Heart left ventricle (tissue), 16 donors: Measurements from ENCODE around the gene AAMP. TPM values are rescaled to one million over a fixed set of nuclear protein-coding genes. Genes with fewer than 3 reads are reported as not detected.

ENCODE experiments used
- ATAC-seq, 4 donors: fragments of 200-7000 bp; cut with Tn5 transposase; one replicate each; pipeline ENCODE4 v1.9.1; 2020 to 2022; ENCODE audit warnings: moderate library complexity in 4 of 4, mild to moderate bottlenecking in 3 of 4, moderate number of reproducible peaks in 1 of 4
- DNase-seq, 5 donors: peaks; one replicate each; pipeline ENCODE4 v3.0.0-alpha.2; 2020
- H3K27ac ChIP-seq, 12 donors: fragments of 200-600 bp; sonication (generic) in 4 of 12; one replicate each; pipeline versions ENCODE4 v1.5.0 to v1.8.0; 2016 to 2022; ENCODE audit warnings: mild to moderate bottlenecking in 2 of 12
- H3K27me3 ChIP-seq, 9 donors: fragments of 200-600 bp; sonication (generic) in 2 of 9; one replicate each; pipeline versions ENCODE4 v1.5.1 to v1.8.0; 2016 to 2022; ENCODE audit warnings: mild to moderate bottlenecking in 3 of 9
- H3K36me3 ChIP-seq, 9 donors: fragments of 200-600 bp; sonication (generic) in 2 of 9; one replicate each; pipeline versions ENCODE4 v1.5.0 to v1.8.0; 2018 to 2022; ENCODE audit warnings: mild to moderate bottlenecking in 2 of 9
- H3K4me1 ChIP-seq, 12 donors: fragments of 200-600 bp; sonication (generic) in 4 of 12; one replicate each; pipeline versions ENCODE4 v1.5.0 to v1.8.0; 2016 to 2022; ENCODE audit warnings: mild to moderate bottlenecking in 3 of 12
- H3K4me3 ChIP-seq, 12 donors: fragments of 200-600 bp; sonication (generic) in 4 of 12; one replicate each; pipeline versions ENCODE4 v1.5.0 to v1.8.0; 2017 to 2022; ENCODE audit warnings: mild to moderate bottlenecking in 9 of 12, moderate library complexity in 4 of 12
- H3K9me3 ChIP-seq, 12 donors: fragments of 200-600 bp; sonication (generic) in 4 of 12; one replicate each; pipeline versions ENCODE4 v1.5.0 to v1.8.0; 2016 to 2022; ENCODE audit warnings: mild to moderate bottlenecking in 1 of 12
- POLR2A ChIP-seq, 2 donors: fragments of 450-650 bp; IDR thresholded peaks; one replicate each; pipeline ENCODE4 v1.6.1; 2017; ENCODE audit warnings: antibody characterized with exemption in 2 of 2, mild to moderate bottlenecking in 2 of 2, moderate library complexity in 2 of 2
- WGBS, 4 donors: extraction: QIAGEN DNeasy Blood & Tissue Kit in 2 of 4; methylation state at CpG; one replicate each; pipeline versions ENCODE4 v1.1.5 to v1.1.7; 2013 to 2018; 5-methylcytosine and 5-hydroxymethylcytosine counted together
- intact Hi-C, 10 donors: fragments of 100-400 bp; cut with DNase I; formaldehyde crosslinking; loops; one replicate each; pipeline versions ENCODE4 v1.11.1 to v1.14.2; 2022
- polyA plus RNA-seq, 2 donors: library from polyadenylated mRNA; stranded (reverse); fragments of 200-250 nt; gene quantifications; one replicate each; pipeline ENCODE4 v1.2.3, GENCODE V29; 2013
- total RNA-seq, 9 donors: library from RNA; depleted of rRNA in 2 of 9; stranded (reverse); fragments of >200 nt in 2 of 9; fragmentation: NEBNext Ultra II Directional in 3 of 9; extraction: Animal tissue kit (Norgen Biotek cat#: 25700) in 3 of 9; gene quantifications; one replicate each; pipeline versions ENCODE4 v1.1.0 to v1.2.4, GENCODE V29; 2016 to 2023
- TF ChIP-seq, protein P1 (sequence below), 12 donors: fragments of 200-600 bp; sonication (generic) in 4 of 12; IDR thresholded peaks; one replicate each; pipeline versions ENCODE4 v1.5.0 to v1.8.0; 2018 to 2022; ENCODE audit warnings: antibody characterized with exemption in 12 of 12, mild to moderate bottlenecking in 5 of 12
- donor health status: ischemic (EF 13 %, LVEDD 7.1; RV severe dilation, severe dysfunction).
- donor health status: healthy with polysubstance abuse.
- donor health status: DM: no; HTN: yes; CAD: no.
- donor health status: DM: no; HTN: no; CAD: no.
- donor health status: ischemic (EF 25% LVEDD 6.9; RV normal size, moderate dysfunction).
- donor health status: ischemic (EF 25% LVEDD 5.7; RV mildly dilated, moderate dysfunction).
- donor health status: healthy.
- donor health status: DM: yes; HTN: yes; CAD: no.
- donor health status: ischemic (EF 35%, LVEDD 5.7; RV mildly dilated, moderate dysfunction).
- donor health status: nonischemic (EF 11% LVEDD 7.7; RV severe dilation, severe dysfunction).
- donor health status: DM: yes; HTN: yes; CAD: no.
- donor health status: PGD.
- donor health status: ischemic (EF 29% LVEDD 5.4; RV normal size, mild dysfunction).
- donor health status: nonischemic (EF 23%, LVEDD 6.1; RV moderate dilation, normal function).

AAMP gene
- total and polyA plus RNA-seq, 11 donors: 51.6 to 150 (median 58.6) TPM

DNA sequence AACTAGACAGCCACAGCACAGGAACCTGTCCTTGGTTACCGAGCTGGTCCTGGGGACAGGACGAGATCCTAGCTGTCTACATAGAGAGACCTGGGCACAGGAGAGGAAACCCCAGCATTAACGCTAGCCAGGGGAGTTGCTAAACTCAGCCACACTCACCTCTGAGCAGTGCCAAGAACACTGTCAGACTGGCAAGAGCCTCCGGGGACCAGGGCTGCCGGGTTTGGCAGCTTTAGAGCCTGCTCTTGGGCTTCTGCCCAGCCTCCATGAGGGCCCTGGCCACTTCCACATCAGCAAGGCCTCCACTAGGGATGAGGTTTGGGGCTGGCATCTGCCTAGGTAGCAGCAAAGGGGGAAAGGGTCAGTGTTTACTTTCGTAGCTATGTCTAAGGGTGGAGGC lies 15.7 kb upstream of the AAMP start:
- 16 to 22% (median 21%) methylated on average over 6 of the region's 6 CpGs for WGBS, 4 donors
- peaks cover 27 to 96% (median 90%) of the 10 kb centered on the region in 12 donors for H3K4me1 ChIP-seq
- peaks cover 0 to 45% (median 12%) of the 10 kb centered on the region in 9 donors for H3K36me3 ChIP-seq
- peak overlapping the region; percentile 28 to 70 (median 53) for H3K4me3 ChIP-seq
- TF ChIP-seq, protein P1, sequence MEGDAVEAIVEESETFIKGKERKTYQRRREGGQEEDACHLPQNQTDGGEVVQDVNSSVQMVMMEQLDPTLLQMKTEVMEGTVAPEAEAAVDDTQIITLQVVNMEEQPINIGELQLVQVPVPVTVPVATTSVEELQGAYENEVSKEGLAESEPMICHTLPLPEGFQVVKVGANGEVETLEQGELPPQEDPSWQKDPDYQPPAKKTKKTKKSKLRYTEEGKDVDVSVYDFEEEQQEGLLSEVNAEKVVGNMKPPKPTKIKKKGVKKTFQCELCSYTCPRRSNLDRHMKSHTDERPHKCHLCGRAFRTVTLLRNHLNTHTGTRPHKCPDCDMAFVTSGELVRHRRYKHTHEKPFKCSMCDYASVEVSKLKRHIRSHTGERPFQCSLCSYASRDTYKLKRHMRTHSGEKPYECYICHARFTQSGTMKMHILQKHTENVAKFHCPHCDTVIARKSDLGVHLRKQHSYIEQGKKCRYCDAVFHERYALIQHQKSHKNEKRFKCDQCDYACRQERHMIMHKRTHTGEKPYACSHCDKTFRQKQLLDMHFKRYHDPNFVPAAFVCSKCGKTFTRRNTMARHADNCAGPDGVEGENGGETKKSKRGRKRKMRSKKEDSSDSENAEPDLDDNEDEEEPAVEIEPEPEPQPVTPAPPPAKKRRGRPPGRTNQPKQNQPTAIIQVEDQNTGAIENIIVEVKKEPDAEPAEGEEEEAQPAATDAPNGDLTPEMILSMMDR (IDR thresholded peaks at IDR 0.05): no peak
- no peak for TF ChIP-seq POLR2A (IDR thresholded peaks at IDR 0.05)
- ATAC-seq (peak; percentile 44 to 60 (median 48)), DNase-seq (peak; percentile 73 to 88 (median 75))
- H3K9me3 ChIP-seq: no peaks in the 10 kb centered on the region
- intact Hi-C loops: loop anchor here in 6 of 10 donors (2.0 to 10.0 kb wide), 7 partner anchors 13 to 889 kb away; partner anchors contain the start of genes AAMP (in 2 of the 6), CTDSP1 (in 2 of the 6), PNKD (in 2 of the 6) and CNOT9 (in 1 of the 6)
- H3K27me3 ChIP-seq: no peaks in the 10 kb centered on the region
- H3K27ac ChIP-seq: peak overlapping the region; percentile 89 to 100 (median 96)

DNA sequence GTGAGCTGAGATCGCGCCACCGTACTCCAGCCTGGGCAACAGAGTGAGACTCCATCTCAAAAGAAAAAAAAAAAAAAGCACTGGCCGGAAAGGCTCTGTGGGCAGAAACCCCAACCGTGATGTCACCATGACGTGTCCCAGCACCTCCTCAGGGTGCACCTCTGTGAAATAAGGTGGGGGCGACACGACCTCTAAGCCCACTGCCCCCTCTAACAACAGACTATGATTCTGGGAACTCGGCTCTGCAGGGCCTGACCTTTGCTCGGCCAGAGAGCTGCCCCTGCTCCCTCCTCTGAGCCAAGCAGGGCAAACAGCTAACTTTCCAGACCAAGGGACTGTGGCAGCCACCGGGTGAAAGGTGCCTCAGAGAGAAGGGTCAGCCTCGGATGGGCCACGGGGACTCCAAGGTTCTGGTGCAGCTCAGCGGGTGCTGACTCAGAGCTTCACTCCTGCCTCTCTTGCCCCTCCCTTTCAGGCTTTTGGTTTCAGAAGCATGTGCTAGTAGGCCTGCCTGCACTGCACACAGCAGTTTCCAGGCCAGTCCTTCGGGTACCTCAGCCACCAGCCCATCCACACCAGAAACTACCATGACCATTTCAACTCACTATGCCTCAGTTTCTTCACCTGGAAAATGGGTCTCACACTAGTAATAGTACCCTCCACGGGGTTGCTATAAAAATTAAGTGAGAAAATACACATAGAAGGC lies 14.3 kb upstream of the AAMP start:
- Histone ChIP-seq H3K4me3 (peak overlapping the region in 2 of 12 donors; percentile 5 to 24), H3K4me1 (peaks cover 24 to 83% (median 77%) of the 10 kb centered on the region in 12 donors), H3K9me3 (no peaks in the 10 kb centered on the region), H3K36me3 (peaks cover 2 to 58% (median 26%) of the 10 kb centered on the region in 9 donors), H3K27me3 (no peaks in the 10 kb centered on the region), H3K27ac (peak overlapping the region; percentile 57 to 100 (median 96))
- ATAC-seq (peak in 1 of 4 donors; percentile 13), DNase-seq (peak in 1 of 5 donors; percentile 61)
- no peak for TF ChIP-seq POLR2A (IDR thresholded peaks at IDR 0.05)
- TF ChIP-seq, protein P1 (IDR thresholded peaks at IDR 0.05): no peak
- 56 to 78% (median 64%) methylated on average over 16 of the region's 16 CpGs for WGBS, 4 donors
- intact Hi-C loops: loop anchor here in 2 of 10 donors (10.0 kb wide), 2 partner anchors 291 to 891 kb away; partner anchors contain the start of genes CNPPD1 (in 1 of the 2), RETREG2 (in 1 of the 2) and SLC23A3 (in 1 of the 2)

DNA sequence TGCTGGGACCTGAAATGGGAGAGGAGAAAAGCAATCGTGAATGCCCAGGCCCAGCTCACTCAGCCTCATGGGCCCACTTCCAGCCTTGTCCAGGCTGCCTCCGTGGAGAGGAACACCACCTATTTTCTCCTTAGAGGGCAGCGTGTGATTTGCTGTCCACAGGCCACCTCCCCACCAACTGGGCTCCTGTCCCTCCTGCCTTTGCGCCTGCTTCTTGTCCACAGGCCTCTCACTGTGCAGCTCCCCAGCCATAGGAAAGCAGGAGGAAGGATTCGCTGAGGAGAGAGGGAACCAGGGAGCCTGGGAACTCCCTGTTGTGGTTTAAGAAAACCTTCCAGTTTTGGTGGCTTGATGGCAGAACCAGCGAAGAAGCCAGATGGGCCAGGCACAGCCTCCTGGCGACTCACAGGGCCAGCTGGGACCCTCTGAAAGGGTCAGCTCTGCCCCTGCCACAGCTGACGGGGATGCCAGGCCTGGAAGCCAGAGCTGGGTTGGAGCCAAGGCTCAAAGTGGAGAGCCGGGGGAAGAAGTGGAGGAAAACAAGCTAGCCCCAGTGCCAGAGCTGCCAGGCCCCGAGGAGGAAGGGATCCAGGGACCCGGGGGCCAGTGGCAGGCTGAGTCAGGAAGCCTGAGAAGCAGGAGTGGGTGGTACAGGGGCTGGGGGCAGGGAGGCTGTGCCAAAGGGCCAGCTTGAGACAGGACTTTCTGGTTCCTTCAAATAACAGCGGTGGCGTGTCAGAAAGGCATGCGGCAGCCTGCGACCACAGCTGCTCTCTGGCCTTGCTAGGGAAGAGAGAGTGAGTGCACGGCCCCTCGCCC lies 12.4 kb upstream of the AAMP start:
- peaks cover 24 to 70% (median 62%) of the 10 kb centered on the region in 12 donors for H3K4me1 ChIP-seq
- H3K4me3 ChIP-seq: peak overlapping the region in 1 of 12 donors; percentile 4
- no peaks in the 10 kb centered on the region for H3K27me3 ChIP-seq
- peak overlapping the region; percentile 57 to 100 (median 95) for H3K27ac ChIP-seq
- ATAC-seq (peak; percentile 4 to 33 (median 10)), DNase-seq (peak in 2 of 5 donors; percentile 59 to 65)
- intact Hi-C loops: loop anchor here in 2 of 10 donors (10.0 kb wide), 2 partner anchors 292 to 892 kb away; partner anchors contain the start of genes CNPPD1 (in 1 of the 2), RETREG2 (in 1 of the 2) and SLC23A3 (in 1 of the 2)
- TF ChIP-seq, protein P1 (IDR thresholded peaks at IDR 0.05): no peak
- no peak for TF ChIP-seq POLR2A (IDR thresholded peaks at IDR 0.05)
- WGBS, 4 donors: 43 to 51% (median 48%) methylated on average over 16 to 17 of the region's 17 CpGs
- no peaks in the 10 kb centered on the region for H3K9me3 ChIP-seq
- H3K36me3 ChIP-seq: peaks cover 2 to 73% (median 44%) of the 10 kb centered on the region in 9 donors
